Activated CD4-positive, alpha-beta T cell treated with anti-CD3 and anti-CD28 coated beads, Interleukin-2, amount 50 U/mL, for 4 hours (primary cell): ENCODE data around the gene LKAAEAR1.

ENCODE experiments used
- DNase-seq, 2 experiments: peaks; one replicate each; pipeline ENCODE4 v3.0.0-alpha.2; 2020

LKAAEAR1 gene

GRCh38 chr20:64035933-64036345 is 48.3 kb downstream of the LKAAEAR1 start, which contains the start of gene C20orf204:
Gene C20orf204 (plus strand): TSS chr20:64036182. CDS start chr20:64036324, 142 bp downstream.
- no peak for DNase-seq

- peak in 1 of 2 experiments; percentile 31 for DNase-seq
These were observed 48.9 kb downstream of the LKAAEAR1 start for GRCh38 chr20:64035066-64035932.

- DNase-seq: no peak
These were observed 50.2 kb downstream of the LKAAEAR1 start for GRCh38 chr20:64033981-64034493.
